ENCODE data around the gene NEDD4L. TPM values are rescaled to one million over a fixed set of nuclear protein-coding genes. Genes with fewer than 3 reads are reported as not detected.

NEDD4L gene
- total RNA-seq, 2 donors from 2014 or later: 149 to 212 TPM

DNA sequence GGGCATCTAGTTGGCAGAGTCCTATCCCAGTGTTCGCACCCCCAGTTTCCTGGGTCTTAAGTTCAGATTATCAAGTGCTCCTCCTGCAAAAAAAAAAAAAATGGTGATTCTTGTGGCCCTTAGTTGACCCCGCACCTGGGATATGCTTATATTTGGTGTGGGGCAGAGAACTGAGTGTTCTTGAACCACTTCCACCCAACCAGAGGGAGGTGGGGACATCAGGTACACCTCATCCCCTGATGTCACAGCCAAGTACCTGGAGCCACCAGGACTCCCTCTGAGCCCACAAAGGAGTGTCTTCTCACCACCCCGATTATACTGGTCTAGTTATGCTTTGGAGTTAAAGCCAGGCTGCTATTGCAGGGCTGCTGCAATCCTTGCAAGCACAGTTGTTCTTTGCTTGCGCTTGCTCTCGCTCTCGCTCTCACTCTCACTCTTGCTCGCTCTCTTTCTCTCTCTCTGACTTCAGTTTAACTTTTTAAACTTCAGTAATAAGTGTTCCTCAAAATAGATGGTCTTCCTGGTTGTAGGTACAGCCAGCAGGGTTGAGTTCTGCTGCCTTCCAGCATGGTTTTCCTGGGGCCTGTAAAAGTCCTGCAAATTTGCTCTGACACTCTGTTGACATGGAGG is 265.7 kb downstream of the NEDD4L start:
- Histone ChIP-seq H3K9me3 (no peaks in the 10 kb centered on the region), H3K9ac (ENCODE audit: low read depth in 2 of 2, low read length in 2 of 2) (peak overlapping the region in 1 of 2 donors; percentile 68), H3K36me3 (no peaks in the 10 kb centered on the region), H3K4me3 (no peak overlapping the region), H3K4me1 (peaks cover 13% of the 10 kb centered on the region), H3K27me3 (no peaks in the 10 kb centered on the region), H3K27ac (peak overlapping the region; percentile 38)
- DNase-seq: no peak
- TF ChIP-seq, protein P1, sequence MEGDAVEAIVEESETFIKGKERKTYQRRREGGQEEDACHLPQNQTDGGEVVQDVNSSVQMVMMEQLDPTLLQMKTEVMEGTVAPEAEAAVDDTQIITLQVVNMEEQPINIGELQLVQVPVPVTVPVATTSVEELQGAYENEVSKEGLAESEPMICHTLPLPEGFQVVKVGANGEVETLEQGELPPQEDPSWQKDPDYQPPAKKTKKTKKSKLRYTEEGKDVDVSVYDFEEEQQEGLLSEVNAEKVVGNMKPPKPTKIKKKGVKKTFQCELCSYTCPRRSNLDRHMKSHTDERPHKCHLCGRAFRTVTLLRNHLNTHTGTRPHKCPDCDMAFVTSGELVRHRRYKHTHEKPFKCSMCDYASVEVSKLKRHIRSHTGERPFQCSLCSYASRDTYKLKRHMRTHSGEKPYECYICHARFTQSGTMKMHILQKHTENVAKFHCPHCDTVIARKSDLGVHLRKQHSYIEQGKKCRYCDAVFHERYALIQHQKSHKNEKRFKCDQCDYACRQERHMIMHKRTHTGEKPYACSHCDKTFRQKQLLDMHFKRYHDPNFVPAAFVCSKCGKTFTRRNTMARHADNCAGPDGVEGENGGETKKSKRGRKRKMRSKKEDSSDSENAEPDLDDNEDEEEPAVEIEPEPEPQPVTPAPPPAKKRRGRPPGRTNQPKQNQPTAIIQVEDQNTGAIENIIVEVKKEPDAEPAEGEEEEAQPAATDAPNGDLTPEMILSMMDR (IDR thresholded peaks at IDR 0.05): no peak
- intact Hi-C loops (cut with DNase I): no loop called here

DNA sequence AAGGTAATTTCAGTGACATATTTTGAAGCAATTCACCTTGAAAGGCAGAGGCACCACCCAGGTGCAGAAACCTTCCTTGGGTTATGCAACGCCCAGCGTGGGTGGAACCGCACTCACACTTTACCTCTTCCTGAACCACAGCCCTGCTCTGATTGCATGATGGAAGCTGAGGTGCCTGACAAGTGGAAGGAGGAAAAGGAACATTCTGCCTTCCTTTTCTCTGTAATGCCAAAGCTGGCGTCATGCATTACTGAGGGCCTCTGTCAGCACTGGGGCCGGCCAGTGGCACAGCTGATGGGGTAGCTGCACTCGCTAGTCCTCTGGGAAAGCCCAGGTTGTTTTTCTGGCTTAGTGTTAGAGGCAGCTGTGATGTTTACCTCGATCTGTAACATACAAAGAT is 266.5 kb downstream of the NEDD4L start:
- Histone ChIP-seq H3K4me1 (peaks cover 21% of the 10 kb centered on the region), H3K4me3 (no peak overlapping the region), H3K9ac (ENCODE audit: low read depth in 2 of 2, low read length in 2 of 2) (peak overlapping the region; percentile 18 to 68), H3K27me3 (no peaks in the 10 kb centered on the region), H3K27ac (peak overlapping the region; percentile 38), H3K36me3 (no peaks in the 10 kb centered on the region), H3K9me3 (no peaks in the 10 kb centered on the region)
- DNase-seq: peak; percentile 89
- TF ChIP-seq, protein P1 (IDR thresholded peaks at IDR 0.05): no peak
- intact Hi-C loops (cut with DNase I): no loop called here

DNA sequence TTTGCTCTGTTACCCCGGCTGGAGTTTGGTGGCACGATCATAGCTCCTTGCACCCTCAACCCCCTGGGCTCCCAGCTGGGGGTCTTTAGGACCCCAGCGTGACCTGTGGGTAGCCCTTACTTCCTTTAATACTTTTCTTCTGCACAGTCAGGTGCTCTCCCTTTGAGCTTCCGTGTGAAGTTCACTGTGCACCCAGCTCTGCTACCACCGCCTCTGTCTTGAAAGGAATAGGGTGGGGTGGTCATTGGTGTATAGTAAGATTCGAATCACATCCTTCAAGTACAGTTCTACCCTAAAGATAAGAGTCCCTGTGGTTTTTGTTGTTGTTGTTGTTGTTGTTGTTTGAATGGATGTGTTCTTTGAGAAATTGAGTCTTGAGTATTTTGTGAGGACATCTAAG is 267.4 kb downstream of the NEDD4L start:
- H3K9ac ChIP-seq (ENCODE audit: low read depth in 2 of 2, low read length in 2 of 2): peak overlapping the region; percentile 43 to 68
- H3K27ac ChIP-seq: peak overlapping the region; percentile 38
- TF ChIP-seq, protein P1 (IDR thresholded peaks at IDR 0.05): no peak
- DNase-seq: no peak
- intact Hi-C loops (cut with DNase I): no loop called here
- H3K4me1 ChIP-seq: peaks cover 25% of the 10 kb centered on the region
- no peaks in the 10 kb centered on the region for H3K9me3 ChIP-seq
- no peaks in the 10 kb centered on the region for H3K36me3 ChIP-seq
- H3K4me3 ChIP-seq: no peak overlapping the region
- H3K27me3 ChIP-seq: no peaks in the 10 kb centered on the region

DNA sequence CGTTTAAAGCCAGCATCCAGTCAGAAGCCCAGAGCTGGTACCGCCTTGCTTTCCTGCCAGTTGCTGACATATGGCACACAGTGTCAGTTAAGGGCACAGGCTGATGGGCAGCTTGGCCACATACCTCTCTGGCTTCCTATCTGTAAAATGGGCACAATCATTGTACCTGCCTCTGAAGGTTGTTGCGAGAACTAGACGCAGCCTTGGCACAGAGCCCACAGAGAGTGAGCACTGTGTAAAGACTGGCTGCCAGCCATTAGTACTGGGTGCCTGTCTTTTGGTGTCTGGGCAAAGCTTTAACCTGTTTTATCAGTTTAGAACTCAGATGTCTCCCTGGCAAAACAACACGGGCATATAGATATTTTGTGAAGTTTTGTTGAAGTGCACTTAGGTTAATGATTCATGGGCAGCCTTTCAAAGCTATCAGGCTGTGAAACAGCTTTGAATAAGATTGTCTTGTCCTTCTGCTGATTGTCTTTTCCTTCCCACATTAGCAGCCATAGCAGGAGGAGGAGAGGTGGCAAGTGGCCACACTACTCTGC is 269.5 kb downstream of the NEDD4L start:
- no peak overlapping the region for H3K9ac ChIP-seq (ENCODE audit: low read depth in 2 of 2, low read length in 2 of 2)
- intact Hi-C loops (cut with DNase I): no loop called here

DNA sequence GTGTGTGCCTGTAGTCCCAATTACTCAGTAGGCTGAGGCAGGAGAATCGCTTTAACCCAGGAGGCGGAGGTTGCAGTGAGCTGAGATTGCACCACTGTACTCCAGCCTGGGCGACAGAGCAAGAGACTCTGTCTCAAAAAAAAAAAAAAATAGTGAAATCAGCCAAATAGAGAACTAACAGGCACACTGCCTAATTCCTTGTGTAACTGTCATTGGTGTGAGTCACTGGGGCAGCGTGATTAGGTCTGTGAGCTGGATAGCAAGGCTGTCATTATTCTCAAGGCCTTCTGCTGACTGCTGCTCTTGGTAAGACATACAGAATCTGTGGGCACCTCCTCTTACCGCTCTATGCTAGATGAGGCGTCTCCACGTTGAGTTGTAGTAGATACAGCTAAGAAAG is 270.3 kb downstream of the NEDD4L start:
- H3K9ac ChIP-seq (ENCODE audit: low read depth in 2 of 2, low read length in 2 of 2): no peak overlapping the region
- no peak overlapping the region for H3K4me3 ChIP-seq
- H3K27me3 ChIP-seq: no peaks in the 10 kb centered on the region
- no peaks in the 10 kb centered on the region for H3K9me3 ChIP-seq
- intact Hi-C loops (cut with DNase I): no loop called here
- H3K4me1 ChIP-seq: peaks cover 20% of the 10 kb centered on the region
- H3K27ac ChIP-seq: peak overlapping the region; percentile 15
- no peak for DNase-seq
- no peaks in the 10 kb centered on the region for H3K36me3 ChIP-seq
- TF ChIP-seq, protein P1 (IDR thresholded peaks at IDR 0.05): no peak

More for the DNA sequence above, 269.5 kb downstream of the NEDD4L start:
- peak overlapping the region; percentile 2 for H3K27ac ChIP-seq
- no peak overlapping the region for H3K4me3 ChIP-seq
- H3K27me3 ChIP-seq: no peaks in the 10 kb centered on the region
- H3K4me1 ChIP-seq: peaks cover 25% of the 10 kb centered on the region
- no peaks in the 10 kb centered on the region for H3K9me3 ChIP-seq
- TF ChIP-seq, protein P1 (IDR thresholded peaks at IDR 0.05): no peak
- DNase-seq: peak; percentile 78
- H3K36me3 ChIP-seq: no peaks in the 10 kb centered on the region

Measured in colonic mucosa (tissue), 4 donors.